Activated CD8-positive, alpha-beta memory T cell treated with anti-CD3 and anti-CD28 coated beads, Interleukin-2, amount 50 U/mL, for 24 hours (primary cell): ENCODE results near the gene DCN.

Experiments
- DNase-seq: peaks from one replicate; pipeline ENCODE4 v3.0.0-alpha.2; 2020; ENCODE audit errors: extremely low read depth

DCN gene

GRCh38 chr12:91139286-91139685 lies 43.3 kb downstream of the DCN start:
- no peak for DNase-seq

- DNase-seq = no peak
Measured at GRCh38 chr12:91138337-91138920, 44.2 kb downstream of the DCN start.

- no peak for DNase-seq
Measured at GRCh38 chr12:91133871-91134270, 48.7 kb downstream of the DCN start.

GRCh38 chr12:91129662-91130362 lies 52.8 kb downstream of the DCN start:
- no peak for DNase-seq

- DNase-seq = no peak
Measured at GRCh38 chr12:91127751-91128150, 54.9 kb downstream of the DCN start.

GRCh38 chr12:91127306-91127705 lies 55.3 kb downstream of the DCN start:
- no peak for DNase-seq

GRCh38 chr12:91126516-91126915 lies 56.1 kb downstream of the DCN start:
- DNase-seq = no peak

GRCh38 chr12:91123236-91123916 lies 59.2 kb downstream of the DCN start:
- DNase-seq = no peak

- no peak for DNase-seq
Measured at GRCh38 chr12:91120781-91121180, 61.8 kb downstream of the DCN start.

GRCh38 chr12:91119089-91119488 lies 63.5 kb downstream of the DCN start:
- no peak for DNase-seq

- DNase-seq = no peak
Measured at GRCh38 chr12:91113621-91114020, 69.0 kb downstream of the DCN start.

- DNase-seq = no peak
Measured at GRCh38 chr12:91111366-91112325, 71.0 kb downstream of the DCN start, which contains the start of gene LUM. TSS of gene LUM (minus strand) at chr12:91111494. CDS start at chr12:91108979, 2,515 bp downstream.

GRCh38 chr12:91110311-91110924 lies 72.2 kb downstream of the DCN start:
- no peak for DNase-seq

- DNase-seq = no peak
Measured at GRCh38 chr12:91109581-91110310, 72.9 kb downstream of the DCN start.

- no peak for DNase-seq
Measured at GRCh38 chr12:91109148-91109564, 73.5 kb downstream of the DCN start.

GRCh38 chr12:91108196-91108755 lies 74.3 kb downstream of the DCN start:
- no peak for DNase-seq

- no peak for DNase-seq
Measured at GRCh38 chr12:91106283-91106682, 76.3 kb downstream of the DCN start.

GRCh38 chr12:91105807-91106206 lies 76.8 kb downstream of the DCN start:
- DNase-seq = no peak

- DNase-seq = no peak
Measured at GRCh38 chr12:91104812-91105466, 77.7 kb downstream of the DCN start.

- no peak for DNase-seq
Measured at GRCh38 chr12:91103624-91104023, 79.0 kb downstream of the DCN start.
